Endothelial cell (in vitro differentiated cells): ENCODE measurements around the gene SIGMAR1. TPM values are rescaled to one million over a fixed set of nuclear protein-coding genes. Genes with fewer than 3 reads are reported as not detected.
A peak's percentile ranks its signal among the peaks of the same experiment; 100 is the strongest.

Source experiments
- DNase-seq: peaks from one replicate; pipeline ENCODE4 v3.0.0; 2021; ENCODE audit warnings: low spot score
- H3K27ac Mint-ChIP-seq: one replicate; pipeline ENCODE4 v1.8.0; 2021; ENCODE audit warnings: mixed read lengths, inconsistent platforms; ENCODE audit not compliant: unreplicated experiment
- H3K27me3 Mint-ChIP-seq: one replicate; pipeline ENCODE4 v1.8.0; 2021; ENCODE audit warnings: mild to moderate bottlenecking, moderate library complexity, mixed read lengths, inconsistent platforms; ENCODE audit not compliant: unreplicated experiment
- H3K36me3 Mint-ChIP-seq: one replicate; pipeline ENCODE4 v1.8.0; 2021; ENCODE audit warnings: mild to moderate bottlenecking, low read depth, mixed read lengths, inconsistent platforms; ENCODE audit not compliant: unreplicated experiment
- H3K4me1 Mint-ChIP-seq: one replicate; pipeline ENCODE4 v1.8.0; 2021; ENCODE audit warnings: mild to moderate bottlenecking, mixed read lengths, inconsistent platforms; ENCODE audit not compliant: unreplicated experiment
- H3K4me3 Mint-ChIP-seq: one replicate; pipeline ENCODE4 v1.8.0; 2021; ENCODE audit warnings: mild to moderate bottlenecking, mixed read lengths, inconsistent platforms; ENCODE audit not compliant: unreplicated experiment
- H3K9me3 Mint-ChIP-seq: one replicate; pipeline ENCODE4 v1.8.0; 2021; ENCODE audit warnings: mixed read lengths, inconsistent platforms; ENCODE audit not compliant: unreplicated experiment
- total RNA-seq: library from RNA; stranded (reverse); fragmentation: NEBNext Ultra II Directional; extraction: Animal tissue kit (Norgen Biotek cat#: 25700); gene quantifications from one replicate; pipeline ENCODE4 v1.2.1, GENCODE V29; 2021; ENCODE audit not compliant: unreplicated experiment
- TF ChIP-seq, protein P1 (sequence below): fragments of 200-600 bp; sonication (generic); IDR thresholded peaks from one replicate; pipeline ENCODE4 v1.5.0; 2021; ENCODE audit warnings: antibody characterized with exemption; ENCODE audit not compliant: unreplicated experiment

SIGMAR1 gene
- total RNA-seq, 1 donor from 2014 or later = 25.9 TPM

DNA sequence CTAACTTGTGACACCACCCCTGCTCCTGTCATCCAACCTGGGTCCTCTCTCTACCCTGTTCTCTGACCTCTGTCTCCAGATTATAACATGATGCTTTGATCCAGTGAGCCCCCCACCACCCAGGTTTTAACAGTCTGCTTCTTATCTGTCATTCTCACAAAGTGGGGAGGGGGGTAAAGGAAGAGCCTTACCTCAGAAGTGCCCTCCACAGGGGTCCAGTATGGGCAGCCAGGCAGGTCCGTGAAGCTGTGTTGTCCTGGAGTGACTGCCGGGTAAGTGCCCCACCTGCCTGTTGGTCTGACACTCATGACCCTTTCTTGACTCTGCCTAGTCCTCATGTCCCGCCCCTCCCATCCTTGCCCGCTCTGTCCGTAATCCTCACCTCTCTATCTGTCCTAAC is 17.8 kb upstream of the SIGMAR1 start:
- Mint-ChIP-seq H3K9me3 (no peaks in the 10 kb centered on the region), H3K27ac (no peak overlapping the region), H3K36me3 (peaks cover under 1% of the 10 kb centered on the region), H3K4me1 (peaks cover 24% of the 10 kb centered on the region), H3K4me3 (no peak overlapping the region), H3K27me3 (peaks cover 13% of the 10 kb centered on the region)
- TF ChIP-seq, protein P1, sequence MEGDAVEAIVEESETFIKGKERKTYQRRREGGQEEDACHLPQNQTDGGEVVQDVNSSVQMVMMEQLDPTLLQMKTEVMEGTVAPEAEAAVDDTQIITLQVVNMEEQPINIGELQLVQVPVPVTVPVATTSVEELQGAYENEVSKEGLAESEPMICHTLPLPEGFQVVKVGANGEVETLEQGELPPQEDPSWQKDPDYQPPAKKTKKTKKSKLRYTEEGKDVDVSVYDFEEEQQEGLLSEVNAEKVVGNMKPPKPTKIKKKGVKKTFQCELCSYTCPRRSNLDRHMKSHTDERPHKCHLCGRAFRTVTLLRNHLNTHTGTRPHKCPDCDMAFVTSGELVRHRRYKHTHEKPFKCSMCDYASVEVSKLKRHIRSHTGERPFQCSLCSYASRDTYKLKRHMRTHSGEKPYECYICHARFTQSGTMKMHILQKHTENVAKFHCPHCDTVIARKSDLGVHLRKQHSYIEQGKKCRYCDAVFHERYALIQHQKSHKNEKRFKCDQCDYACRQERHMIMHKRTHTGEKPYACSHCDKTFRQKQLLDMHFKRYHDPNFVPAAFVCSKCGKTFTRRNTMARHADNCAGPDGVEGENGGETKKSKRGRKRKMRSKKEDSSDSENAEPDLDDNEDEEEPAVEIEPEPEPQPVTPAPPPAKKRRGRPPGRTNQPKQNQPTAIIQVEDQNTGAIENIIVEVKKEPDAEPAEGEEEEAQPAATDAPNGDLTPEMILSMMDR = no peak
- no peak for DNase-seq

DNA sequence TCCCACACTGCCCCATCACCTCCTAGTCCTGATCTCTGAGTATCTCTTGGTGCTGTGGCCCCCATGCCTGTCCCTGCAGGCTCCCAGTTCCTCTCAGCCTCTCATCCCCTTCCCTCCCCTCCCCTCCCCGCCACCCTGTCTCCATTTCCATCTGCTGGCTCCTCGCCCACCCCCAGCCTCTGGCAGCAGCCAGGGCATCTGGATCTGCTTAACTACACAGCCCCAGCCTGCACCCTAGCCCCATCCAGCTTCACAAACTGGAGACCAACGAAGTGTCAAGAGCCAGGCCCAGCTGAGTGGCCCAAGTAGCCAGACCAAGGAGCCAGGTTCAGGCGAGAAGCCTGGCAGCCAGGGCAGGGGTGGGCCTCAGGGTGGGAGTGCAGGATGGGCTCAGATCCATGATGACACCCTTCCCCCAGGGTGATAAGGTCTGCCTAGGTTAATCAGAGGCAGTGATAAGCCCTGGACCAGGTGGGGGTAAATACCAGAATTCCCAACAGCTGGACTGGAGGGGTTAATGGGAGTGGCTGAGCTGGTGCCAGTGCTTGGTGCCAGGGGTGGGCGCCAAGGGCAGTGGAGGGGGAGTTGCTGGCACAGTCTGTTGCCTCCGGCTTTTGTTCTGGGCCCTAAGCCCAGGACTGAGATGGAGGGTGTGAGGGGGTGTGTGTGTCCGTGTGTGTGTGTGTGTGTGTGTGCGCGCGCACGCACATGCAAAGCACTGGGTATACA is 16.9 kb upstream of the SIGMAR1 start:
- H3K9me3 Mint-ChIP-seq = no peaks in the 10 kb centered on the region
- H3K36me3 Mint-ChIP-seq = no peaks in the 10 kb centered on the region
- H3K4me3 Mint-ChIP-seq = peak overlapping the region; percentile 32
- H3K27me3 Mint-ChIP-seq = peaks cover 13% of the 10 kb centered on the region
- no peak overlapping the region for H3K27ac Mint-ChIP-seq
- DNase-seq = no peak
- H3K4me1 Mint-ChIP-seq = peaks cover 24% of the 10 kb centered on the region
- TF ChIP-seq, protein P1 = no peak

DNA sequence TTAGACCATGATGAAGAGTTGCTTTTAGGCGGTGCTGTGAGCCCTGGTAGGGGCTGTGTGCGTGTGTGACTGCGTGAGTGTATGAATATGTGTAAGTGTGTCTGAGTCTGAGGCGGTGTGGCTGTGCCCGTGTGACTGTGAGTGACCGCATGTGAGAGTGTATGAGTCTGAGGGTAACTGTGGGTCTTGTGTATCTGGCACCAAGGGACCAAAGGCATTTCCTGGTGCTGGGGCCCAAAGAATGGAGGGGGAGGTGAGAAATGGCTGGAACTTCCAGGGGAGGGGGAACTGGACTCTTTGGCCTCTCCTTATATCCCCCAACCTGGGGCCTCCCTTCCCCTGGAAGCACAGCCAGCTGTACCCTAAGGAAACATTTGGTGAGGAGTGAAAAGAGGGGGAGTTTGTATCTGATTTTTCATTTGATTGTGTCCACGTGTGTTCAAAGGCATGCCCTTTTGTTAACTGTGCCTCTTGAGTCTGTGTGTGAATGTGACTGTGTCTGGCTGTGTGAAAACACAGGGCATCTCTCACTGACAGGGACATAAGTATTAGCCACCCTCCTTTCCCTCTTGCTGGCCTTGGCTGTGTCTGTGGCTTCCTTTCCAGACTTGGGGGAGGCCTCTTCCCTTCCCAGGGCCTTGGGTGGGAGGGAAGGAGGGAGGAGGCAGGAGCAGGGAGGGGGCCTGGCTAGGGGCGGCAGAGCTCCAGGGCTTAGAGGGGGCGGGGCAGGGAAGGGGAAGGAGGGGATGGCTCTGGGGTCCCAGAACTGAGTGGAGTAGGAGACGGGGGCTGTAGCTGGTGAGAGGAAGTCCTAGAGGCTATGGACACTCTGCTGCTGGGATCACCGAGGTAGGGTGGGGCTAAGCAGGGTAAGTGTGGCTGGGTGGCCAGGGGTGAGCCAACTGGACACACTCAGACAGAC is 15.8 kb upstream of the SIGMAR1 start:
- H3K36me3 Mint-ChIP-seq = peaks cover 4% of the 10 kb centered on the region
- peaks cover 14% of the 10 kb centered on the region for H3K27me3 Mint-ChIP-seq
- H3K4me3 Mint-ChIP-seq = peak overlapping the region; percentile 90
- peak overlapping the region; percentile 90 for H3K27ac Mint-ChIP-seq
- DNase-seq = no peak
- TF ChIP-seq, protein P1 = no peak
- H3K9me3 Mint-ChIP-seq = no peaks in the 10 kb centered on the region
- H3K4me1 Mint-ChIP-seq = peaks cover 24% of the 10 kb centered on the region

DNA sequence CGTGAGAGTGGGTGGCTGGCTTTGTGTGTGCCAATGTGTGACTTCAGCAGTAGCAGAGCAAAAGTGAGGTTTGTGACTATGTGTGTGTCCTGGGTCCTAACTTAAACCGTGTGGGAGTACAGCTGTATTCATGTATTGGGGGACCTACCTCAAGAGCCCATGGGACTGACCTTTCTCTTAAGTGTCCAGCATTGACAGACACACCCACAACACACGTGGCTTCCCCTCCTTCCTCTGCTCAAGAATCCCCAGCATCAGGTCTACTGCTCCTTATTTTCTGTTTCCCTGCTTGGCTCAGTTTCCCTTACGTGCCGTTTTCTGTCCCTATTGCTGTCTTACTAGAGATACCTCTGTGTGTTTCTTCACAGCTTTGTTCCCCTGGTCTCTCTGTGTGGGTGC is 15.0 kb upstream of the SIGMAR1 start:
- Mint-ChIP-seq H3K36me3 (peaks cover 11% of the 10 kb centered on the region), H3K27me3 (peaks cover 15% of the 10 kb centered on the region), H3K4me3 (peak overlapping the region; percentile 90), H3K4me1 (peaks cover 31% of the 10 kb centered on the region), H3K9me3 (no peaks in the 10 kb centered on the region), H3K27ac (peak overlapping the region; percentile 90)
- DNase-seq = no peak
- TF ChIP-seq, protein P1 = no peak
